Coronary artery (tissue), 2 donors: ENCODE measurements around the gene C11orf68.
"Not testable (repeated sequence)": the region's sequence is repeated elsewhere in the genome, so short reads cannot be mapped to it uniquely, and the experiment has no call there.

Experiments used
- DNase-seq: peaks from one replicate; pipeline ENCODE4 v3.0.0-alpha.2; 2017; ENCODE audit warnings: low spot score
- H3K27ac ChIP-seq, 2 donors: fragments of 200-600 bp; sonication (generic); one replicate each; pipeline ENCODE4 v1.5.1; 2016 to 2019
- H3K4me3 ChIP-seq: fragments of 200-600 bp; sonication (generic); 2 replicates; pipeline ENCODE4 v1.5.1; 2016; ENCODE audit warnings: mild to moderate bottlenecking, moderate library complexity
- CTCF ChIP-seq: fragments of 200-600 bp; sonication (generic); IDR thresholded peaks from one replicate; pipeline ENCODE4 v1.5.1; 2019; ENCODE audit warnings: antibody characterized with exemption

The C11orf68 gene

GRCh38 chr11:65894034-65894591 lies 24.7 kb downstream of the C11orf68 start:
- DNase-seq: no peak
- TF ChIP-seq CTCF: no peak
- Histone ChIP-seq H3K4me3 (peak overlapping the region; percentile 73), H3K27ac (peak overlapping the region; percentile 72 to 91)

GRCh38 chr11:65892661-65893317 lies 26.1 kb downstream of the C11orf68 start:
- peak overlapping the region; percentile 73 for H3K4me3 ChIP-seq
- peak overlapping the region; percentile 87 to 91 for H3K27ac ChIP-seq
- TF ChIP-seq CTCF: no peak
- DNase-seq: no peak

- H3K27ac ChIP-seq: peak overlapping the region; percentile 87 to 91
These were observed 26.7 kb downstream of the C11orf68 start for GRCh38 chr11:65892137-65892540.

GRCh38 chr11:65891219-65892136 lies 27.4 kb downstream of the C11orf68 start:
- H3K4me3 ChIP-seq: peak overlapping the region; percentile 73
- peak overlapping the region; percentile 87 to 91 for H3K27ac ChIP-seq
- TF ChIP-seq CTCF: no peak
- peak; percentile 84 for DNase-seq

More at GRCh38 chr11:65892137-65892540, 26.7 kb downstream of the C11orf68 start:
- DNase-seq: not testable (repeated sequence)
- peak overlapping the region; percentile 73 for H3K4me3 ChIP-seq

GRCh38 chr11:65890324-65891218 lies 28.3 kb downstream of the C11orf68 start, which contains the start of gene CCDC85B:
TSS of gene CCDC85B (plus strand) at chr11:65890673. CDS start at chr11:65890784, 111 bp downstream.
- DNase-seq: peak; percentile 99
- no peak for TF ChIP-seq CTCF
- H3K27ac ChIP-seq: peak within 1 kb of the TSS; percentile 87 to 91
- peak within 1 kb of the TSS; percentile 73 for H3K4me3 ChIP-seq

- H3K4me3 ChIP-seq: peak within 1 kb of the TSS; percentile 73
- TF ChIP-seq CTCF: peak; percentile 96
- peak; percentile 98 for DNase-seq
- H3K27ac ChIP-seq: peak within 1 kb of the TSS; percentile 87 to 91
These were observed 30.6 kb downstream of the C11orf68 start, which contains the start of gene FIBP for GRCh38 chr11:65888163-65888814. TSS of gene FIBP (minus strand) at chr11:65888471. CDS start at chr11:65888418, 53 bp downstream.
